Loucy (cell line): Measurements from ENCODE around the gene MAGEB6B.

Source experiments
- EZH2phosphoT487 ChIP-seq: fragments of 200-600 bp; IDR thresholded peaks from 2 replicates; pipeline ENCODE4 v1.6.1; 2018; ENCODE audit warnings: antibody characterized with exemption, mild to moderate bottlenecking, moderate library complexity, borderline replicate concordance
- TF ChIP-seq, protein P1 (sequence below): fragments of 200-600 bp; sonication (generic); conservative IDR thresholded peaks from 2 replicates; pipeline ENCODE4 v1.5.1; 2014; ENCODE audit warnings: mild to moderate bottlenecking, antibody characterized with exemption, low read length

GRCh38 chrX:26138274-26138673, 22.1 kb upstream of the MAGEB6B start, which contains the start of gene MAGEB18:
- TF ChIP-seq, protein P1, sequence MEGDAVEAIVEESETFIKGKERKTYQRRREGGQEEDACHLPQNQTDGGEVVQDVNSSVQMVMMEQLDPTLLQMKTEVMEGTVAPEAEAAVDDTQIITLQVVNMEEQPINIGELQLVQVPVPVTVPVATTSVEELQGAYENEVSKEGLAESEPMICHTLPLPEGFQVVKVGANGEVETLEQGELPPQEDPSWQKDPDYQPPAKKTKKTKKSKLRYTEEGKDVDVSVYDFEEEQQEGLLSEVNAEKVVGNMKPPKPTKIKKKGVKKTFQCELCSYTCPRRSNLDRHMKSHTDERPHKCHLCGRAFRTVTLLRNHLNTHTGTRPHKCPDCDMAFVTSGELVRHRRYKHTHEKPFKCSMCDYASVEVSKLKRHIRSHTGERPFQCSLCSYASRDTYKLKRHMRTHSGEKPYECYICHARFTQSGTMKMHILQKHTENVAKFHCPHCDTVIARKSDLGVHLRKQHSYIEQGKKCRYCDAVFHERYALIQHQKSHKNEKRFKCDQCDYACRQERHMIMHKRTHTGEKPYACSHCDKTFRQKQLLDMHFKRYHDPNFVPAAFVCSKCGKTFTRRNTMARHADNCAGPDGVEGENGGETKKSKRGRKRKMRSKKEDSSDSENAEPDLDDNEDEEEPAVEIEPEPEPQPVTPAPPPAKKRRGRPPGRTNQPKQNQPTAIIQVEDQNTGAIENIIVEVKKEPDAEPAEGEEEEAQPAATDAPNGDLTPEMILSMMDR, result no peak
- no peak for TF ChIP-seq EZH2phosphoT487
